HG03025 (cell line): ENCODE results near the gene SLC6A18.

Experiments
- ATAC-seq: cut with Tn5 transposase; IDR thresholded peaks from one replicate; pipeline ENCODE4 v1.9.1; 2021; ENCODE audit warnings: mild to moderate bottlenecking, moderate library complexity; ENCODE audit not compliant: unreplicated experiment, low FRiP score

Gene SLC6A18

GRCh38 chr5:1202026-1202797, 23.0 kb upstream of the SLC6A18 start:
- no peak for ATAC-seq

- ATAC-seq, result no peak
Measured at GRCh38 chr5:1202798-1203185, 22.4 kb upstream of the SLC6A18 start.

- ATAC-seq, result no peak
Measured at GRCh38 chr5:1203311-1203967, 21.7 kb upstream of the SLC6A18 start.

- ATAC-seq, result no peak
Measured at GRCh38 chr5:1203968-1204692, 21.1 kb upstream of the SLC6A18 start.

GRCh38 chr5:1204693-1205242, 20.4 kb upstream of the SLC6A18 start:
- ATAC-seq, result no peak

- ATAC-seq, result no peak
Measured at GRCh38 chr5:1205255-1206180, 19.7 kb upstream of the SLC6A18 start.

- ATAC-seq, result no peak
Measured at GRCh38 chr5:1206521-1207412, 18.4 kb upstream of the SLC6A18 start.

- ATAC-seq, result no peak
Measured at GRCh38 chr5:1207555-1207954, 17.6 kb upstream of the SLC6A18 start.

- ATAC-seq, result no peak
Measured at GRCh38 chr5:1208221-1208742, 16.9 kb upstream of the SLC6A18 start.

- ATAC-seq, result no peak
Measured at GRCh38 chr5:1208743-1209488, 16.3 kb upstream of the SLC6A18 start.

GRCh38 chr5:1209489-1209852, 15.7 kb upstream of the SLC6A18 start:
- no peak for ATAC-seq

- ATAC-seq, result no peak
Measured at GRCh38 chr5:1209896-1210776, 15.0 kb upstream of the SLC6A18 start.

- ATAC-seq, result no peak
Measured at GRCh38 chr5:1210832-1211251, 14.3 kb upstream of the SLC6A18 start.

GRCh38 chr5:1211701-1212100, 13.5 kb upstream of the SLC6A18 start:
- no peak for ATAC-seq

- ATAC-seq, result no peak
Measured at GRCh38 chr5:1212271-1212670, 12.9 kb upstream of the SLC6A18 start.

- no peak for ATAC-seq
Measured at GRCh38 chr5:1212881-1213280, 12.3 kb upstream of the SLC6A18 start.

GRCh38 chr5:1213508-1214162, 11.5 kb upstream of the SLC6A18 start:
- no peak for ATAC-seq
